GM15510 (cell line): Measurements from ENCODE around the gene PIP4P1.

Source experiments
- POLR2A ChIP-seq: IDR thresholded peaks from 3 replicates; pipeline ENCODE4 v1.6.1; 2011; ENCODE audit warnings: borderline replicate concordance; ENCODE audit not compliant: insufficient read length; ENCODE audit errors: extremely low read depth

Gene PIP4P1

DNA sequence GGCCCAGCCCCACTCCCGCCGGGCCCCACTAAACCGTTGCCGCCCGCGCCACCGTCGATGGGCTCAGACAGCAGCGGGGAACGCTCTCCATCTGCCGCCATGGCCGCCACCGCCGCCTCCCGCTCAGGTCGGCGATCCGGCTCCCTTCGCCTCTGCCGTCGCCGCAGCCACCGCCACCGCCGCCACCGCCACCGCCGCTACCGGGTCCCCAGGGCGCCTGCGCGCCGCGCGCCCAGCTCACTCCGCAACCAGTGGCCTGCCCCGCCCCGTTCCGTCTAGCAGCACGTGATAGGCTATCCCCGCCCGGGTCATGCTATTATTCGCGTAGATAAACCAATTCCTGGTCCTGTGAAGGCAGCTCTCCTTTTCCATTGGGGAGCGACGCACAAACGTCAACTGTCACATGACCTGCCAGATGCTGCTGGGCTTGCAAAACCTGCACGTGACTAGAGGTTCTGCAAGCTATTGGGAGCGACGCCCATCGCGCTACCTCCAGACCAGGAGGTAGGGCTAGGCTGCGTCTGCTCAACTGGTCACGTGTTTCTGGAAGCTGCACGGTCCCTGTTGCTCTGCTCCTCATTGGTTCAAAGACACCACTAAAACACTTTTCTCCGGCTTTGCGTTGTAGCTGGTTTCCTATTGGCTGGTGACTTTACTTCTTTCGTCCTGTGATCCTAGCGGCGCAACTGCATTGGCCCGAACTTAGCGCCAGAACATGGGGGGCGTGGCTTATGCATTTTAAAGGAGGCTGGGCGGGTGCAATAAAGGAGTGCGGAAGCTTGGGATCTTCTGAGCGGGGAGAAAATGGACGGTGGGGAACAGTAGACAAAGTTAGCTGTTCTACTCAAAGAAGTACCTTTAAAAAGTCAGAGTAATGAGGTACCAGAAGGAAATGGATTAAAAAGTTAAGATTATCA lies at the start of gene PIP4P1:
Gene PIP4P1, minus strand, starts transcription at position 210 of the 917 bp plus-strand sequence. Its CDS starts 109 bp downstream, at position 101.
- TF ChIP-seq POLR2A = peak; percentile 82

DNA sequence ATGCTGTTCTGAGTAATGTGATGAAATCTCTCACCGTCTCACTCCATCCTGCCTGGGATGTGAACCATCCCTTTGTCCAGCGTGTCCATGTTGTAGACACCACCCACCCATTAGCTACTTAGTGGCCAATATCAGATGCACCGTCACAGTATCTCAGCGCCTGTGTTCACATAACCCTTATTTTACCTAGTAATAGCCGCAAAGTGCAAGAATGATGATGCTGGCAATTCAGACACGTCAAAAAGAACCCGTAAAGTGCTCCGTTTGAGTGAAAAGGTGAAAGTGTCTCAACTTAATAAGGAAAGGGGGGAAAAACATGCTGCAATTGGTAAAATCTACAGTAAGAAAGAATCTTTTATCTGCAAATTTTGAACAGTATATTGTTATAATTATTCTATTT lies 47.1 kb upstream of the PIP4P1 start:
- no peak for TF ChIP-seq POLR2A

DNA sequence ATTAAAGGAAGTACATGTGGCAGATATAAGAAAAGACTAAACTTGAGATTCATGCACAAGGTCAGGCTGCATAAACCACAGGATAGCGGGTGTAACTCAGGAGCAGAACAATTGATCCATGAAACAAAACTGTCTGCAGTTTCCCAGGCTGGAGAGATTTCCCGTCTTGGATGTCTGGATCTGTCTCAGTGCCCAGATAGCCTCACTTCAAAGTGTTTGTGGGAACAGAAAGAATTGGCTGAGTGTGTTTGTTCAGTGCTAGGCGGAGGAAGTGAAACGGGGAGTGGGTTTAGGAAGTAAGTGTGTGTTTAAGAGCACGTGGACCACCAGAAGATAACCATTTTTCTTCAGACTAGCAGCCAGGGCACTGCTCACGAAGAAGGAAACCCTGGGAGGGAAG lies 42.7 kb upstream of the PIP4P1 start:
- TF ChIP-seq POLR2A = no peak

DNA sequence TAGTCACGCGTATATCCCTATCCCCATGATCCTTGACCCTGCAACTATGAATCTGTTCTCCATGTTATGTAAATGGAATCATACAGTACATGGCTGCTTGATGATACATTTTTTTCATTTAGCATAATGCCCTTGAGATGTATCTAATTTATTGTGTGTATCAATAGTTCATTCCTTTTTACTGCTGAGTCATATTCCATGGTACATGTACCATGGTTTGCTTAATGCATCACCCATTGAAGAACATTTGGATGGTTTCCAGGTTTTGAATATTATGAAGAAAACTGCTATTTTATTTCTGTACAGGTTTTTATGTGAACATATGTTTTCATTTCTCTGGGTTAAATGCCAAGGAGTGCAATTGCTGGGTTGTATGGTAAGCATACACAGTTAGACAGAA lies 40.1 kb upstream of the PIP4P1 start:
- no peak for TF ChIP-seq POLR2A

DNA sequence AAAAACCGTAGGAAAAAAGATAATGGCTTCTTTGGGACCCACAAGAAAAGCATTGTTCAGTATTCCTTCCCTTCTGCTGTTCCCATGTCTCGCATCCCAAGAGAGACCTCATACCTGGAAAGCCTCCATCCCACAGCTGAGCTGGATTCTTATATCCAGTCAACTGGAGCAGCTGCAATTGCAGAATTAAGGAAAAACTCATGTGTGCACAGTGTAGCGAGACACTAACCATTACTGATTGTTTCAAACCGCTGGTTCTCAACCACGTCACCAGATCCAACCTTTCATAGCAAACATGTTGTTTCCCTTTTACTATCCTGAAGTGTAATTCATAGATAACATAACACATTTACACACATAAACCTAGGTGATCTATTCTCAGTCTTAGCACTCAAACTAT lies 38.6 kb upstream of the PIP4P1 start:
- TF ChIP-seq POLR2A = no peak

DNA sequence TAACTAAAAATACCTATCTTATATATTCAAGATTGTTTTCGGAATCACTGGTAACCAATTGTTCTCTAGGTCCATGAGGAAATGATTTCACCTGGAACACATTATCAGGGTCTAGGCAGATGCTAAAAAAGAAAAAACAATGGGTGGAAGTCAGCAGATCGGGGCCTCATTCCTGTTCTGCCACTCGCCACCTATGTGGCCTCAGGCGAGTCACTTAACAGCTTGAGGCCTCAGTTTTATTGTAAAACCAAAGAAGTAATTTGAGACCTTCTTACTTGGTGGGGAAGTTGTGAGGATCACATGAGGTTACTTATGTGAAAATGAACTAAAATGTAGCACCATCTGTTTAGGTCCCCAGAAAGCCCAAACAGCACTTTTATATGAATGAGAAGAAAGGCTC lies 37.9 kb upstream of the PIP4P1 start:
- TF ChIP-seq POLR2A = no peak

DNA sequence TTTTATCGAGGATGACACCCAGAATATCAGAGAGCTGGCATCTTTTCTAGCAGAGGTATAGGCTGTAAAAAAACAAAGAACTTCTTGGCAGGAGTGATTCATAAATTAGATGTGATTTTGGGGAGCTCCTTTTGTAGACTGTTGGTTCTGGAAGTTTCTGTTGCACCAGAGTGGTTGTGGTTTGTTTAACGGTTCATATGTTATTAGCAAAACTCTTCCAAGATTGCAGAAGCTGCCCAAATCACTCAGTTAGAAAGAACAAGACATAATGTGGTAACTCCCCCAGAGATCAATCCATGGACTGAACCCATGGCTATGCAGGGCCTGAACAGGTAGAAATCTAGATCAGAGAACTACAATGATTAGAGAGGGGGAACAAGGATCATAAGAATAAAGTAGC lies 37.4 kb upstream of the PIP4P1 start:
- TF ChIP-seq POLR2A = no peak

DNA sequence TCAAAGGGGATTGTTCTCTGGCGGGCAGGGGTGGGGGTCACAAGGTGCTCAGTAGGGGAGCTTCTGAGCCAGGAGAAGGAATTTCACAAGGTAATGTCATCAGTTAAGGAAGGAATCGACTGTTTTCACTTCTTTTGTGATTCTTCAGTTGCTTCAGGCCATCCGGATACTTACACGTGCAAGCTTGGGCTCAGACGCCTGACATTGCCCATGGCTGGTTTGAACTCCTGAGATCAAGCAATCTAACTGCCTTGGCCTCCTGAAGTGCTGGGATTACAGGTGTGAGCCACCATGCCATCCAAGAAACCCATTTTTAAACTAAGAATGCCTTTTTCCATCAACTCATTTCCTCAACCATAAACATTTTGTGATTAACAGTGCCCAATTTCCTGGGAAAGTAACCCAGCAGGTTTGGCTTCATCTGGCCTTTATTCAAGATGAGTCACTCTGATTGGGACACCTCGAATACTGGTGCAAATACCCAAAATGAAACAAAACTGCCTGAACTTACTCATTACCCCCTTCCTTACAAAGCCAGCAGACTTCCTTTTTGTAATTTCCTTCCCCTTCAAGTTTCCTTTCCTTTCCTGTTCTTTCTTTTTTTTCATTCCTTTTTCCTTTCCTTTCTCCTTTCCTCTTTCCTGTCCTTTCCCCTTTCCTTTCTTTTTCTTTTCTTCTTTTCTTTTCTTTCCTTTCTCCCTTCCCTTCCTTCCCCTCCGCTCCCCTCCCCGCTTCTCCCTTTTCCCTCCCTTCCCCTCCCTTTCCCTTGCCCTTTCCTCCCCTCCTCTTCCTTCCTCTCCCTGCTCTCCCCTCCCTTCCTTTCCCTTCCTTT lies 33.9 kb upstream of the PIP4P1 start:
- TF ChIP-seq POLR2A = no peak

DNA sequence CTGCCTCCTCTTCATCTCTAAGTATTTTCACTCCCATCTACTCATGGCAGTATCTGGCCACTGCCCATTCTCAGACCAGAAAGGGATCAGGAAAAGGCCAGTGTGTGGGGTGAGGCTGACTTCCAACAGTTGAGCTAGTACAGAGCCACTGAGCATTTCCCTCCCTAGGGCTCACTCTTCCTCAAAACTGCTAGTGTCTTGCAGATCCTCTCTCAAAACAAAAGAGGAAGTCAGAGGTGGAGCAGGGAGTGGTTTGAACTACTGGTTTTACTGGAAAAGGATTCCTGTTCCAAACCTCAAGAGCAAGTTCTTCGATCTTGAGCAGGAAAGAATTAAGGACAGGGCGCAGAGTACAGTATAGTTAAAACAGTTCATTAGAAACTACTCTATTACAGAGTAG lies 32.4 kb upstream of the PIP4P1 start:
- TF ChIP-seq POLR2A = no peak

DNA sequence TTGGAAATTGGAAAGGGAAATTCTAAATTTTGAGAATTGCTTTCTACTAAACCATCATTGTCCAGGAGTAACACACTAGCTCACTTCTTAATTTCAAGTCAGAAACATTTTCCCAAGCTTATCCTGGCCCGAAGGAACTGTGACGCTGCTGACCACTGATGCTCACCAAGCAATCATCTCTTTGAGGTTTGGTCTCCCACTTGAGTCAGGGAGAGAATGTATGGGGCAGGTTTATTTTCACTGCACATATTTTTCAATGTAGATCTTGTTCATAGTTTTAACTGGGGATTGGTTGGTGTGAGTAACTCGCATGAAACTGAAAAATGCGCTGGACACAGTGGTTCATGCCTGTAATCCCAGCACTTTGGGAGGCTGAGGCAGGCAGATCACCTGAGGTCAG lies 31.3 kb upstream of the PIP4P1 start:
- TF ChIP-seq POLR2A = no peak

DNA sequence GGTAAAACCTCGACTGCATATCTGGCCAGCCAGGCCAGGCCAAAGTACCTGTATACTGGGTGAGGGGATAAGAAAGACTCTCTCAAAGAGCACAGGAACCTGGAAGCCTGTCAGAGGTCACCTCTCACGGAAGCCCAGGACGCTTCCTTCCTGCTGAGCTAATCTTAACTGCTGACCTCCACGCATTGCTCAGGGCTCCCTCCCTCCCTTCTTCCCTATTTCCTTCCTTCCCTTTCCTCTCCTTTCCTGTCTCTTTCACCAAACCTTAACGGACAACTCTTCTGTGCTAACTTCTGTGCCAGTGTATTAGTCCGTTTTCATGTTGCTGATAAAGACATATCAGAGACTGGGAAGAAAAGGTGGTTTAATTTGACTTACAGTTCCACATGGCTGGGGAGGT lies 29.3 kb upstream of the PIP4P1 start:
- TF ChIP-seq POLR2A = peak; percentile 20

DNA sequence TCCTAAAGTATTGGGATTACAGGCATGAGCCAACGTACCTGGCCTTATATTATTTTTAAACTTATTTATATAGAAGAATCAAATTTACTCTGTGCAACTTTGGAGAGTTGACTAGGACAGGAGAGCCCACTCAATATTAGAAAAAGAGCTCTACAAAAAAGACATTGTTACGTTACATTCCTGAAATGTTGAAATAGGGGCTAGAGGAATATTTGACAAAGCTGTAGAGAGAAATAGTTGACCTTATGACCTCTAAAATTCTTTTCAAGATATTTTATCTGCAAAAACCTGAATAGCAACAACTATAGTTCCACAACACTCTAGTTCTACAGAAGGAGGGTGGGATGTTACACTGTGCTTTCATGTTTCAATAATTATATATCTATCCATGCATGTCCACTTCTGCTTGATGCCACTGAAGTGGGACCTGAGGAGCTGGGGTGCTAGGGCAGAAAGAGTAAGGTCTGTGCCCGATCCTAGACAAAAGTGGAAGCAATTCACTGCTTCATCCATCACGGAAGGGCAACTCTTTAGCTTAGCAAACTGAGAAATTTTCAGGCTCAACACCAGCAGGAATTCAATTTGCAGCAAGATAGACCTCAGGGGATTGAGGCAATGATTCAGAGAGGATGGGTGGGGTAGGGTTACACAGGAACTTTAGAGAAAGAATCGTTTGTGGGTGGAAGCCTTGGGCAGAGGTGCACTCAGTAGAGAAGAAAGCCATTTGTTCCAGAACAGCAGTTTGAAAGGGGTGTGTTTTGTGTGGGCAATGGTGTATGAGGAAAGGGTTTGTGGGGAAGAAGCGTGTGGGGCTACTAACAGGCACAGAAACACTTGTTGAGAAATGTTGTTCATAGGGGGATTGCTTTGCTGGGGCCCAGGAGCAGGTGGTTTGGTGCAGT lies 28.1 kb upstream of the PIP4P1 start:
- no peak for TF ChIP-seq POLR2A

DNA sequence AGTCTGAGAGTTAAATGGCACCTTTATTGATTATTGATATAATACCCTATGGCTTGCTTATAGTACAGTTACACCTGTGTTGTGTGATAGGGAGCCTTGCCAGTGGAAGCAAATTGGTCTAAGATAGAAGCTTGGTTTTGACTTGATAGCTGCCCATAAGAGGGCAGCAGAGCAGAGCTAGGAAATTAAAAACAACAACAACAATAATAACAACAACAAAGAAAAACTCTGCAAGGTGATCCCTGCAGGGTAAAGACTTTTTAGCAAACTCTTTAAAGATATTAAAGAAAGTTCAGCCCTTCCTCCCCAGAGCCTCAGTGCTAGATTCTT lies 26.1 kb upstream of the PIP4P1 start:
- TF ChIP-seq POLR2A = no peak

DNA sequence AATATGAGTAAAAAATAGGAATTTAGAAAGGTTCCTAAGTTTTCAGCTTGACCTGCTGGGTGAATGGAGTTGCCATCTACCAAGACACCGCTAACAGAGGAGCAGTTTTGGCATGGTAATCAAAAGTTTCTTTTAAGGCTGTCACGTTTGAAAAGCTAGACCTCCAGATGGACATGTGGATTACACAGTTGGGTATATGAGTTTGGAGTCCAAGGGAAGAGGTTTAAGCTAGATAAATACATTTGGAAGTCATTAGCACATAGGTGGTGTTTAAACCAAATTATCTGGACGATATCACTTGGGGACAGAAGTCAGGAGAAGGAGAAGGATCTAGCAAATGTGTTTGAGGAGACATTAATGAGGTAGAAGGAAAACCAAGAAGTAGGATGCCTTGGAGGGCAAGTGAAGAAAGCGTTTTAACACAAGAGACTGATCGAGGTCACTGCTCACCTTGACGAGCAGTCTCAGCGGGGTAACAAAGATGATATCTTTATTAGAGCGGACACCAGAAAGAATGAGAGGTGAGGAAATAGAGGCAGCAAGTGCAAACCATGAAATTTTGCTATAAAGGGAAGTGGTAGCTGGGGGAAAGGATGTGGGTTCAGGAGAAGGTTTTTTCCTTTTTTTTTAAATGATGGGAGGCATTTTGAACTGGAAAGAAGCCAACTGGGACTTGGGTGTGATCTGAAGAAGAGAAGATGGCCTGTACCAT lies 25.6 kb upstream of the PIP4P1 start:
- no peak for TF ChIP-seq POLR2A
